ENCODE results near the gene NAXD.

Gene NAXD

DNA sequence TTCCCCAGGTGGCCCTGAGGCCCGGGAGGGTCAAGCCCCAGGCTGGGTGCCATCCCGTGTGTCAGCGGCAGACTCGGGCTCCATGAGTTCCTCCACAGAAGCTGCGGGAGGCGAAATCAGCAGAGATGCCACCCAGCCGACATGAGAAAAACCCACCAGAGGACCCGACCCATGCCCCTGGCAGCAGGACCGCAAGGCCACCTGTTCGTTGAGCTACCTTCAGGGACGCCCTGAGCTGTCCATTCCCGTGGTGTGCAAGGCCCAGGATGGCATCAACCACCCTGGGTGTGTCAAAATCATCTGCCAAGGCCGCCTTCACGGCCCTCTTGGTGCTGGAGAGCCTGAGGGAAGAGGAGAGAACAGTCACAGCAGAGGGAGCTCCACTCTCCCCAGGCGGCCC lies 30.4 kb downstream of the NAXD start:
- no peak for DNase-seq

GRCh38 chr13:110646442-110647364 lies 31.4 kb downstream of the NAXD start:
- DNase-seq: no peak

GRCh38 chr13:110647365-110647737 lies 32.0 kb downstream of the NAXD start:
- DNase-seq: no peak

GRCh38 chr13:110648146-110648819 lies 32.9 kb downstream of the NAXD start:
- DNase-seq: no peak

DNA sequence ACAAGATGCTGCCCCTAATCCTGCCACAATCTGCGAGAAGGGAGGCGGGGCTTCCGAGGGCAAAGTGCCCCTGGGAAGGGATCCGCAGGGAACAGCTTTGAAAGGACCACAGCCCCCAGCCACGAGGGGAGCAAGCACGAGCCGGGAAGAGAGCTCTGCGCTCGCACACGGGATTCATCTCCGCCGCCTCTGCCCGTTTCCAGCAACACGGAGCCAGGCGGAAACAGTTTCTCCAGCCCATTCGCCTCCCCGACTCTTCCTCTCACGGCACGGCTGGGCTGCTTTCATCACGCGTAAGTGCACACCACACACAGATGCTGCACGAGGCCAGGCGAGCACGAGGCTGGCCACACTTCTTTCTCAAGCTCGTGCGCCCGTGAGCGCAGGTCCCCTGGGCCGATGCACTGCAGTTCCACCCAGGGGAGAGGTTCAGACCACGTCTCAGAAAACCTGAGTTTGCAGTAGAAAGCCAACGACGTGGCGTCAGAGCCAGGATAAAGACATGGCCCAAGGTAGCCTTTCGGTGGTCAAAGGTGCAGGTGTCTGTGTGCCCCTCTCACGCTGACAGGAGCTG lies 33.6 kb downstream of the NAXD start:
- DNase-seq: no peak

DNA sequence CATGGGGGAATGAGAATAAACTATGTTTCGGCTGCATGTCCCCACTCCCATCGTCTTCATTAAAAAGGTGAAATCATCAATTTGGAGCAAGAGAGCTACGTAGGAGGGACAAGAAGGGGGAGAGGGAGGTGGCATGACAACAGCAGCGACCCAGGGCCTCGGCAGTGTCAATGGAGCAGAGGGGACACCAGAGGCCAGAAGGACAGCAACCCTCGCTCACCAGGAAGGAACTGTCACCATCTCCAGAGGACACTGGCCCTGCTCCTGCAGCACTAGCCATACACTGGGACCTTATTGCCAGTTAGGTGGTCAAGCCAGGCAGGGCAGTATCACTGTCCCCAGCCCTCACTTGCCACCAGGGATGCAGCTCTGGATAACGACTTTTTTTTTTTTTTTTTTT lies 34.2 kb downstream of the NAXD start:
- no peak for DNase-seq

DNA sequence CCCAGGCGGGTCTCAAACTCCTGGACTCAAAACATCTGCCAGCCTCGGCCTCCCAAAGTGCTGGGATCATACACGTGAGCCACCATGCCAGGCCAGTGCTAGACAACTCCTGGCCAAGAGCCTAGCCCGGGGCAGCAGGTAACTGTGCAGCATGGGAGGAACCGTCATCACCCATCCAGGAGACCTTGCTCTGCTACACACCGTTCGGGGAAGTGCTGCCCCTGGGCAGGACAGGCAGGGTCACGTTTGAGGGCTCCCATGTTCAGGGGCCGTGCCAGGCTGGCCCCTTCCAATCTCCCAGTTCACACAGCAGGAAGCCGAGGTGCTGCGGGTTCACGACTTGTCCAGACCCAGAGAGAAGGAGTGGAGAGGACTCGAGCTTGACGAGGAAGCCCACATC lies 35.1 kb downstream of the NAXD start:
- no peak for DNase-seq

DNA sequence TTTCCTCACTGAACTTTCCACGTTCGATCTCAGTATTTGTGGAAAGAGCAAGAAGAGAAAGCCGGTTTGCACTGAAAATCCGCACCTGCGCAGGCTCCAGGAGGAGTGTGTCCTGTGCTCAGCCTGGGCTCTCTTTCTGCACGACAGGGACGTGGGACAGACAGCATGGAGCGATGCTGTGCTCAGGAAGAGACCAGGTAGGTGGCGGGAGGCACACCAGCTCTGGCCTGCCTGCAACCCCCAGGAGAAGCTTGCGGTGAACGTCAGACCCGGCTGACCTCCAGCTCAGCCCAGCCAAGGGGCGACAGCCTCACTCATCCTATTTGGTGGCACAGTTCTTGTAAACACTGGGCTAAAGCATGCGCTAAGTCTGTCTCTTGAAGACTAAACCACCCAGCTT lies 35.9 kb downstream of the NAXD start:
- DNase-seq: no peak

DNA sequence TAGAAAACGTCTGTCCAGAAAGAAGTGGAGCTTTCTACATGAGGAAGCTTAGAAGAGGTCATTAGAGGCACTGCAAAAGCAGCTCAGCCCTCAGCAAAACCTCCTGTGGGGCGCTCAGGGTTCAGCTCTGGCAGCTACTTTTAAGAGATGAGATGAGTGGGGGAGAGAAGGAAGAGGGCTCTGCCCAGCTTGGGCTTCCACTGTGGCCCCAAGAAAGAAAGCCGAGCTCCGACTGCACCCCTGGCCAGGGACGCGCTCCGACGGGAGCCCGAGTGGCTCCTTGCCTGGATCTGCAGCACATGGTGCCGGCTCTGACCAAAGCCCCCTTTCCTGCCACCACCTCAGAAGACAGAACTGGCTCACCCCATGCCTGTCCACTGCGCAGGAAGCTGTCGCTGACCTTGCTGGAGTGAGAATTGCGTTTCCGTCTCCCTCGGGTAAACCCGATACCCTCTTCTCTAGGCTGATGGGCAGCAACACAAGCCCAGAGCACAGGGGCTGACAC lies 36.4 kb downstream of the NAXD start:
- DNase-seq: no peak

- no peak for DNase-seq
Measured at GRCh38 chr13:110652231-110652730, 36.9 kb downstream of the NAXD start.

DNA sequence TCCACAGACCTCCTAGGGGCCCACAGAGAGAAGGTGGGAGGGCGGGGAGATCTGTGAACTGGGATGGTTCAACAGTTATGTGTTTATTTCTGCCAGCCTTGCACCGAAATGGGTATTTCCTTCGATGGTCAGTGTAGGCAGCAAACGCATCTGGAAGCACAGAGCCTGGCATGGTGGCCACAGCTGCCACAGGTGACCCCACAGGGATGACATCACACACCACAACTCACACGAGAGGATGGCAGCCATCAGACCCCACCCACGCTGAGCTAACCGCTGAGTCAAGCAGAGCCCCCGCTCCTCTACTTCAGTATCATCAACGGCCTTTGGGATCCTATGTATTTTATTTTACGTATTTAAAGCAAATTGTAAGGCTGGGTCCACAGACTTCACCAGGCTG lies 37.4 kb downstream of the NAXD start:
- no peak for DNase-seq

- no peak for DNase-seq
Measured at GRCh38 chr13:110653271-110653670, 37.9 kb downstream of the NAXD start.

DNA sequence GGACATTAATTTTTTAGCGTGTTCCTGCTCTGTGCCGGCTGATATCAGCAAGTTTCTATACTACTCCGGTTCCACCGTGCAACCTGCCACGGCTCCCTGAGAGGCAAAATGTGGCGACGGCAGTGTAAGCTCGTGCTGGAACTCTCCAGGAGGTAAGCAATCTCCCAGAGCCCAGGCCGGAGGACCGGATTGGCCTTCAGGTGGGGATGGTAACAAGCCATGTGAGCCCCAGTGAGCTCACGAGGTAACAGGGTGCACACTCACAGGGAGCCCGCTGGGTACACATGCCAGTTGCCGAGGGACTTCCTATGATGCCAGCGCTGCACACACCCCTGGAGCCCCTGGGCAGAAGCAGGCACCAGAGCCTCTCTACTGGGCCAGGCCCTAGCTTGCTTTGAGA lies 38.5 kb downstream of the NAXD start:
- no peak for DNase-seq

DNA sequence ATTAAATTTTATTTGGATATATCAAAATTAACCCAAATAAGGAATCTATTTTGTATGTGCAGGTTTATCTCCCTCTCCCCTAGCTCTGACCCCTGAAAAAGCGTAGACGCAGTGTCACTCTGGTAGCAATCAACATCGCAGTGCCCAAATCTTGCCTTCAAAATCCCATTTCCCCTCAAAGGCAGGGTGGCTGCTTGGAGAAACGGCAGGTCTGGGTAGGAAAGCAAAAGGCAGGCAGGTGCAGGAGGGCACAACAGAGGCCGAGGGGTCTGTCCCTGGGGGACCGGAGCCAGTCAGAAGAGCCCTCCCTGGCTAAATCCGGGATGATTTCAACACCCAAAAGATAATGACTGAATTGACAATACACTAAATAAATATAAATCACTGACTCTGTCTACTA lies 41.9 kb downstream of the NAXD start:
- no peak for DNase-seq

GRCh38 chr13:110658218-110658911 lies 43.0 kb downstream of the NAXD start:
- peak; percentile 96 for DNase-seq

- no peak for DNase-seq
Measured at GRCh38 chr13:110661256-110661655, 45.9 kb downstream of the NAXD start.

DNA sequence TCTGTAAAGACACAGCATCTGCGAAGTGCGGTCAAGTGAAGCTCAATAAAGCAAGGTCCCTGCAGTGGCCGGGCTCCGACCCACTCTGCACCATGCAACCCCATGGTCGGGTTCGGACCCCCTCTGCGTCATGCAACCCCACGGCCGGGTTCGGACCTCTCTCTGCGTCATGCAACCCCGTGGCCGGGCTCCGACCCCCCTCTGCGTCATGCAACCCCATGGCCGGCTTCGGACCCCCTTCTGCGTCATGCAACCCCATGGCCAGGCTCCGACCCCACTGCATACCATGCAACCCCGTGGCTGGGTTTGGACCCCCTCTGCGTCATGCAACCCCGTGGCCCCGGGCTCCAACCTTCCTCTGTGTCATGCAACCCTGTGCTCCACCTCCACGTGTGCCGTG lies 46.7 kb downstream of the NAXD start:
- DNase-seq: no peak

DNA sequence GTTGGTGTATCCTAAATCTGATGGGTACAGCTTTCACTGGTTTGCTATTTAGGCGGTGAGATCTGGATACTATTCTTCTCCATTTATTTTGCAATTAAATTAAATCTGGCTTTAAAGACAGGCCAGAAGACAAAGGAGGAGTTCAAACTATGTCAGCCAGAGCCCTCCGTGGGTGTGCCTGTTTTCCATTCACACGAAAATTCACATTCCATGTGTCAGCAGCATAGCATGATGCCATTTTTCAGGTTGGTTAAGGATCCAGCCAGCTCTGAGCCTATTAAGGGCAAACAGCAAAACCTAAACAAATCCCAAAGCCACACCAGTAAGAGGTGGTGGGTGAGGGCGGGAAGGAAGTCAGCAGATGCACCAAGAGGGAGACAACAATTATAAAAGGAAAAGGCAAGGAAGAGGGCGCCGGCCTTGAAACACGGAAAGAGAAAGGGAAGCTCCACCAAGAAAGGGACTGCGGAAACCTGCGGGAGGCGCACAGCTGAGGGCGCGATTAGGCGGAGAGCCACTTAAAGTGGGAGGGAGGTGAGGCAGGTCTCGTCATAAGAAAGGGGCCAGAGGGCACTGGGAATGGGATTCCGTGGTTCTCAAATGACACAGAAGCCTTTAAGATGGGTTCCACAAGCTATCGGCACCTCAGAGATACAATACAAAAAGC lies 47.6 kb downstream of the NAXD start:
- DNase-seq: no peak

- no peak for DNase-seq
Measured at GRCh38 chr13:110663491-110663890, 48.1 kb downstream of the NAXD start.

DNA sequence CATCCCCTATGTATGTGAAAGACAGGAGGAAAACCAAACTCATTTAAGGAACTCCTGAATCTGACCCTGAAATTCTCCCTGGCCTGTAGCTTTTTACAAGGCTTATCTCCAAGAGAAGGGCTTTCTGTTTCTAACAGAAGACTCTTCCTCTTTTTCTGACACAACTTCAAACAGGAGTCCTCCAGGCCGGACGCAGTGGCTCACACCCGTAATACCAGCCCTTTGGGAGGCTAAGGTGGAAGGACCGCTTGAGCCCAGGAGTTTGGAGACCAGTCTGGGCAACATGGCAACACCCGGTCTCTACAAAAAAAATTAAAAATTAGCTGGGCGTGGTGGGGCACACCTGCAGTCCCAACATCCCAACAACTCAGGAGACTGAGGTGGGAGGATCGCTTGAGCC lies 48.7 kb downstream of the NAXD start:
- peak; percentile 85 for DNase-seq

DNA sequence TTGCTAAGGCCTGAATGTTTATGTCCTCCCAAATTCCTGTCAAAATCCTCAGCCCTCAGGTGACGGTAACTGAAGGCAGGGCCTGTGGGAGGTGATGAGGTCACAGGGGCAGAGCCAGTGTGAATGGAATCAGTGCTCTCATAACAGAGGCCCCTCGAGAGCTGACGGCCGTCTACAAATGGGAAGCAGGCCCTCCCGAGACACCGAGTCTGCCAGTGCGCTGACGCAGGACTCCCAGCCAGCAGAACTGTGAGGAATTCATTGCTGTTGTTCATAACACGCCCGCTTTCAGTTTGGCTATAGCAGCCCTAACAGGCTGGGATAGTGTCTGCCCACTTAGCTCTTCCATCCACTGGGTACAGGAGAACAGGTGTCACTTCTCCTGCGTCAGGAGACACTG lies 49.3 kb downstream of the NAXD start:
- no peak for DNase-seq

DNA sequence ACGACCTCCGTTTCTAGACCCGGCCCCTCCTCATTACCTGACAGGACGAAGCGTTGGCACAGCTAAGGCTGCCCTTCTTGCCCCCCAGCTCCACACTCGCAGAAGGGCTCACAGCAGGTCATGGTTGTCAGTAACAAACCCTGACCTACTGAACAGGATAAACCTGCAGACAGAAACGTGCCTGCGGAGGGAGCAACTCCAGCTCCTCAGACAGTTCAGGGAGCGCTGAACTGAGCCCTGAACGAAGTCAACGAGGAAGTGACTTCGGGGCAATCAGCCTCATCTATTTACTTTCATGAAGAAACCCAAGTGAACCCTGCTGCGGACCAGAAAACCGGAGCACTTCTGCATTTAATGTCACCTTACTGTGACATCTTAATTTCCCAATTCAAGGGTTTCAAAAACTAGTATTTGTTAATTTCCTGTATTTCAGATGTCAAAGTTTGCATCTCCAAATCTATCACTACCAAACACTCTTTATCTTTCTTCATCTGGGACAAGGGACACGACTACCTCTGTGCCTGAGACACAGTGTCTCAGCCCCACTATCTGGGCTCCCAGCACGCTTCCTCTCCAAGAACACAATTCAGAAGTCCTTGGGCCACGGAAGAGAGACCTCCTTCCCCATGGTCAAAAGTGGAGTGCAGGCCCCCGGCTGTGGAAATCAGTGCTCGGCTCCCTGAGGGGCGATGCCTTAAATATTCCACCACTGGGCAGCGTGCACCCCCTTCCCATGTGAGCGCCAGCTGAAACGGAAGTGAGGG lies 50.3 kb downstream of the NAXD start:
- DNase-seq: peak; percentile 94

Measured in MV-4-11 (cell line).